HG02623 (cell line): ENCODE data around the gene CCDC102B.
"Not testable (repeated sequence)": the region's sequence is repeated elsewhere in the genome, so short reads cannot be mapped to it uniquely, and the experiment has no call there.

Experiments
- ATAC-seq: cut with Tn5 transposase; IDR thresholded peaks from one replicate; pipeline ENCODE4 v1.9.1; 2021; ENCODE audit warnings: moderate library complexity; ENCODE audit not compliant: unreplicated experiment

Gene CCDC102B

GRCh38 chr18:68797871-68798270, at the start of gene CCDC102B:
CCDC102B (plus strand) TSS chr18:68798080; CDS start chr18:68836764, 38,684 bp downstream.
- no peak for ATAC-seq

GRCh38 chr18:68757126-68757525, 40.8 kb upstream of the CCDC102B start:
- no peak for ATAC-seq

GRCh38 chr18:68759308-68759707, 38.6 kb upstream of the CCDC102B start:
- no peak for ATAC-seq

- no peak for ATAC-seq
These were observed 34.8 kb upstream of the CCDC102B start for GRCh38 chr18:68763083-68763482.

GRCh38 chr18:68764016-68764415, 33.9 kb upstream of the CCDC102B start:
- no peak for ATAC-seq

- ATAC-seq: no peak
These were observed 31.4 kb upstream of the CCDC102B start for GRCh38 chr18:68766433-68766832.

- no peak for ATAC-seq
These were observed 28.4 kb upstream of the CCDC102B start for GRCh38 chr18:68769461-68769860.

GRCh38 chr18:68772268-68772667, 25.6 kb upstream of the CCDC102B start:
- ATAC-seq: no peak

GRCh38 chr18:68778280-68778886, 19.5 kb upstream of the CCDC102B start:
- ATAC-seq: no peak

- ATAC-seq: no peak
These were observed 18.7 kb upstream of the CCDC102B start for GRCh38 chr18:68779169-68779568.

GRCh38 chr18:68780802-68781635, 16.9 kb upstream of the CCDC102B start:
- ATAC-seq: no peak

GRCh38 chr18:68783506-68783905, 14.4 kb upstream of the CCDC102B start:
- ATAC-seq: no peak

GRCh38 chr18:68784071-68784470, 13.8 kb upstream of the CCDC102B start:
- no peak for ATAC-seq

GRCh38 chr18:68790290-68790689, 7.6 kb upstream of the CCDC102B start:
- ATAC-seq: not testable (repeated sequence)

GRCh38 chr18:68791801-68792200, 6.1 kb upstream of the CCDC102B start:
- ATAC-seq: no peak

- no peak for ATAC-seq
These were observed 3.9 kb upstream of the CCDC102B start for GRCh38 chr18:68793951-68794350.

- no peak for ATAC-seq
These were observed 767 bp upstream of the CCDC102B start for GRCh38 chr18:68796936-68797690.

GRCh38 chr18:68800075-68800474, 2.2 kb downstream of the CCDC102B start:
- no peak for ATAC-seq

GRCh38 chr18:68803356-68803755, 5.5 kb downstream of the CCDC102B start:
- no peak for ATAC-seq

- ATAC-seq: no peak
These were observed 19.7 kb downstream of the CCDC102B start for GRCh38 chr18:68817584-68817983.

- ATAC-seq: no peak
These were observed 20.7 kb downstream of the CCDC102B start for GRCh38 chr18:68818584-68818983.

- ATAC-seq: no peak
These were observed 25.0 kb downstream of the CCDC102B start for GRCh38 chr18:68822926-68823325.
